Parathyroid adenoma (tissue), 2 donors: ENCODE results near the gene PID1.

Source experiments
- H2AFZ ChIP-seq: fragments of 300-600 bp; sonication (generic); one replicate; pipeline ENCODE4 v1.7.0; 2017; ENCODE audit warnings: antibody characterized with exemption, mild to moderate bottlenecking
- H3K27ac ChIP-seq: fragments of 300-600 bp; sonication (generic); one replicate; pipeline ENCODE4 v1.7.0; 2017
- H3K27me3 ChIP-seq: fragments of 300-600 bp; sonication (generic); one replicate; pipeline ENCODE4 v1.7.0; 2017; ENCODE audit warnings: low read length; ENCODE audit not compliant: control insufficient read depth, insufficient read depth
- H3K36me3 ChIP-seq: fragments of 300-600 bp; sonication (generic); one replicate; pipeline ENCODE4 v1.7.0; 2017; ENCODE audit warnings: low read length; ENCODE audit not compliant: control insufficient read depth, insufficient read depth
- H3K4me1 ChIP-seq: fragments of 300-600 bp; sonication (generic); one replicate; pipeline ENCODE4 v1.7.0; 2017; ENCODE audit warnings: control low read depth
- H3K4me2 ChIP-seq: fragments of 300-600 bp; sonication (generic); one replicate; pipeline ENCODE4 v1.7.0; 2017; ENCODE audit warnings: low read length
- H3K4me3 ChIP-seq: fragments of 300-600 bp; sonication (generic); one replicate; pipeline ENCODE4 v1.7.0; 2017; ENCODE audit warnings: low read depth, low read length
- H3K79me2 ChIP-seq: fragments of 300-600 bp; sonication (generic); one replicate; pipeline ENCODE4 v1.7.0; 2017; ENCODE audit warnings: control low read depth
- H3K9ac ChIP-seq: fragments of 300-600 bp; sonication (generic); one replicate; pipeline ENCODE4 v1.7.0; 2017; ENCODE audit warnings: mild to moderate bottlenecking
- H3K9me3 ChIP-seq: fragments of 300-600 bp; sonication (generic); one replicate; pipeline ENCODE4 v1.7.0; 2017; ENCODE audit warnings: low read length; ENCODE audit not compliant: control insufficient read depth
- CTCF ChIP-seq: fragments of 300-600 bp; sonication (generic); IDR thresholded peaks from one replicate; pipeline ENCODE4 v1.7.0; 2017; ENCODE audit warnings: antibody characterized with exemption, mild to moderate bottlenecking
- donor health status: primary hyperparathyroidism.

Gene PID1

GRCh38 chr2:229257985-229258384 lies 13.1 kb downstream of the PID1 start:
- no peak overlapping the region for H3K9ac ChIP-seq
- no peaks in the 10 kb centered on the region for H3K4me1 ChIP-seq
- H2AFZ ChIP-seq = no peak overlapping the region
- no peaks in the 10 kb centered on the region for H3K79me2 ChIP-seq
- no peak for TF ChIP-seq CTCF
- no peak overlapping the region for H3K4me2 ChIP-seq
- no peaks in the 10 kb centered on the region for H3K9me3 ChIP-seq
- H3K27ac ChIP-seq = no peak overlapping the region
- H3K4me3 ChIP-seq = no peak overlapping the region
- no peaks in the 10 kb centered on the region for H3K27me3 ChIP-seq
- H3K36me3 ChIP-seq = no peaks in the 10 kb centered on the region

GRCh38 chr2:229256376-229256775 lies 14.7 kb downstream of the PID1 start:
- H2AFZ ChIP-seq = no peak overlapping the region
- no peak overlapping the region for H3K4me2 ChIP-seq
- H3K27me3 ChIP-seq = no peaks in the 10 kb centered on the region
- H3K27ac ChIP-seq = no peak overlapping the region
- no peaks in the 10 kb centered on the region for H3K36me3 ChIP-seq
- no peak overlapping the region for H3K9ac ChIP-seq
- H3K79me2 ChIP-seq = no peaks in the 10 kb centered on the region
- no peak for TF ChIP-seq CTCF
- no peak overlapping the region for H3K4me3 ChIP-seq
- no peaks in the 10 kb centered on the region for H3K4me1 ChIP-seq
- H3K9me3 ChIP-seq = no peaks in the 10 kb centered on the region

DNA sequence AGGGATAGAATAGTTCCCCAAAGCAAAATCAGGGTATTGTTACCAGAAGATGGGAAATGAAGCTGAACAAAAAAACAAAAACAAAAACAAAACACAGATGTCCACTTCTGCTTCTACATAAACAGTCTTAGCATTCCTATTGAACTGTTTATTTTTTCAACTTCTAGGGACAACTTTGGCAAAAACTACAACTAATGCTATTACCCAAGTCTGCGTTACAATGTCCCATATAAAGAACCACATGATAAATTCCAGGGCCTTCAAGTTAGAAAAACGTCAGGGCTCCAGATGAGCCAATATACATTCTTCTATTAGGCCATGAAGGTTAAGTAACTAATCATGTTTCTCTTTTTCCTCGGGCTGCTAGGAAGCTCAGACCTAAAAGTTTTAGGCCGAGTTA lies 16.9 kb downstream of the PID1 start:
- no peaks in the 10 kb centered on the region for H3K9me3 ChIP-seq
- no peaks in the 10 kb centered on the region for H3K36me3 ChIP-seq
- no peak overlapping the region for H3K4me3 ChIP-seq
- no peak for TF ChIP-seq CTCF
- no peaks in the 10 kb centered on the region for H3K27me3 ChIP-seq
- no peaks in the 10 kb centered on the region for H3K79me2 ChIP-seq
- H3K4me1 ChIP-seq = no peaks in the 10 kb centered on the region
- no peak overlapping the region for H3K4me2 ChIP-seq
- no peak overlapping the region for H2AFZ ChIP-seq
- no peak overlapping the region for H3K9ac ChIP-seq
- no peak overlapping the region for H3K27ac ChIP-seq

- Histone ChIP-seq H3K9me3 (no peaks in the 10 kb centered on the region), H3K36me3 (no peaks in the 10 kb centered on the region), H3K9ac (no peak overlapping the region), H3K27me3 (no peaks in the 10 kb centered on the region), H3K27ac (no peak overlapping the region), H2AFZ (no peak overlapping the region), H3K79me2 (no peaks in the 10 kb centered on the region), H3K4me3 (no peak overlapping the region), H3K4me1 (no peaks in the 10 kb centered on the region), H3K4me2 (no peak overlapping the region)
- no peak for TF ChIP-seq CTCF
Observed at GRCh38 chr2:229252996-229253395, 18.1 kb downstream of the PID1 start.

DNA sequence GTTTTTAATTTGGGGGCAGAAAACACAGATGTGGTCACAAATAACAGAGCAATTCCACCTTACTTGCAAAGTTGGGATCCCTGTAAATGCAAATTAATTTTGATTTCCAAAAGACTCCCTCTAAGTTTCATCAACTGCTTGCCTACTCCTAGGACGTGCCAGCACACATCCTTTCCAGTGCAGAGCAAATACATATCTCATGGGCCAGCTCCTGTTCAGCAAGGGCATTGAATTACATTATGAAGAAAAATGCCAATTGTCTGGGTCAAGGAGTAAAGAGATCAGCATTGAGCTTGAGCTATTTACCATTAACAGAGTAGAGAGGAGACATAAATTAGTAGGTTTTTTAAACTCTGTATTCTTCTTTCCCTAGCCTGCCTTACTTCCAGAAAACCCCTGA lies 18.8 kb downstream of the PID1 start:
- no peaks in the 10 kb centered on the region for H3K36me3 ChIP-seq
- no peak overlapping the region for H3K4me3 ChIP-seq
- no peaks in the 10 kb centered on the region for H3K79me2 ChIP-seq
- no peak overlapping the region for H2AFZ ChIP-seq
- H3K4me1 ChIP-seq = no peaks in the 10 kb centered on the region
- no peaks in the 10 kb centered on the region for H3K27me3 ChIP-seq
- no peak overlapping the region for H3K27ac ChIP-seq
- no peak overlapping the region for H3K9ac ChIP-seq
- H3K9me3 ChIP-seq = no peaks in the 10 kb centered on the region
- H3K4me2 ChIP-seq = no peak overlapping the region
- TF ChIP-seq CTCF = no peak
